ENCODE data around the gene RNF214. TPM values are rescaled to one million over a fixed set of nuclear protein-coding genes. Genes with fewer than 3 reads are reported as not detected.

RNF214 gene
- polyA plus RNA-seq, 1 donor (not counting 4 experiments of a cell fraction or from before 2014, with no cell fraction given): 11.8 TPM

DNA sequence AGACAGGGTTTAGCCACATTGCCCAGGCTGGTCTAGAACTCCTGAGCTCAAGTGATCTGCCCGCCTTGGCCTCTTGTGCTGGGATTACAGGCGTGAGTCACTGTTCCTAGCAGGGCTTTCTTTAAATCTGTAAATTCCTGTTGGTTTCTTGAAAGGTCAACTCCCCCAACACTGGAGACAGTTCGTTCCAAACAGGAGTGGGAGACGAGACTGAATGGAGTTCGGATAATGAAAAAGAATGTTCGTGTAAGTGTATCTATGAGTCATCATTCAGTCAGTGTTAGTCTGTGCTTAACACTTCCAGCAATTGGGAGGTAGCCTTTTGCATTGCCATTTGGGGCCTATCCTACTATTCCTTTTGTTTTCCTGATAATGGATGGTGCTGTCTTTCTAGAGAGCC lies 48.7 kb downstream of the RNF214 start:
- Histone ChIP-seq H3K79me2 (ENCODE audit: control insufficient read depth, insufficient read depth, low read length) (no peaks in the 10 kb centered on the region), H4K20me1 (ENCODE audit: control insufficient read depth, extremely low read depth, insufficient read depth, low read length) (peaks cover 2% of the 10 kb centered on the region), H3K27ac (ENCODE audit: control insufficient read depth, insufficient read depth, low read length) (peak overlapping the region; percentile 70), H3K9ac (ENCODE audit: control insufficient read depth, extremely low read depth, insufficient read depth, low read length) (no peak overlapping the region), H3K9me3 (ENCODE audit: control insufficient read depth, low read depth, low read length) (no peaks in the 10 kb centered on the region), H2AFZ (ENCODE audit: control insufficient read depth, low read length) (peak overlapping the region; percentile 20), H3K4me1 (ENCODE audit: control insufficient read depth, extremely low read depth, insufficient read depth, low read length) (peaks cover 17% of the 10 kb centered on the region), H3K4me2 (ENCODE audit: control insufficient read depth, extremely low read depth, insufficient read depth, low read depth, low read length) (peak overlapping the region; percentile 69), H3K9me1 (ENCODE audit: control insufficient read depth, extremely low read depth, insufficient read depth, low read length) (no peaks in the 10 kb centered on the region), H3K4me3 (ENCODE audit: control insufficient read depth in 2 of 3, extremely low read depth in 1 of 3, insufficient read depth in 2 of 3, low read depth in 1 of 3, low read length in 3 of 3) (peak overlapping the region in 1 of 3 experiments; percentile 11), H3K27me3 (ENCODE audit: control insufficient read depth, extremely low read depth, insufficient read depth, low read length) (no peaks in the 10 kb centered on the region), H3K36me3 (ENCODE audit: control insufficient read depth in 2 of 2, extremely low read depth in 1 of 2, insufficient read depth in 2 of 2, low read length in 2 of 2) (peaks cover 5 to 10% of the 10 kb centered on the region in 2 experiments)
- FAIRE-seq: peak; percentile 88
- dilution Hi-C loops (cut with MboI; ENCODE audit: extremely low pct_ligation_motif_present, low sequenced_read_pairs): no loop called here
- DNase-seq (ENCODE audit: low read depth, low spot score): peak; percentile 56
- no peak for TF ChIP-seq EZH2 (IDR thresholded peaks at IDR 0.05; ENCODE audit: low read length)
- TF ChIP-seq, protein P1, sequence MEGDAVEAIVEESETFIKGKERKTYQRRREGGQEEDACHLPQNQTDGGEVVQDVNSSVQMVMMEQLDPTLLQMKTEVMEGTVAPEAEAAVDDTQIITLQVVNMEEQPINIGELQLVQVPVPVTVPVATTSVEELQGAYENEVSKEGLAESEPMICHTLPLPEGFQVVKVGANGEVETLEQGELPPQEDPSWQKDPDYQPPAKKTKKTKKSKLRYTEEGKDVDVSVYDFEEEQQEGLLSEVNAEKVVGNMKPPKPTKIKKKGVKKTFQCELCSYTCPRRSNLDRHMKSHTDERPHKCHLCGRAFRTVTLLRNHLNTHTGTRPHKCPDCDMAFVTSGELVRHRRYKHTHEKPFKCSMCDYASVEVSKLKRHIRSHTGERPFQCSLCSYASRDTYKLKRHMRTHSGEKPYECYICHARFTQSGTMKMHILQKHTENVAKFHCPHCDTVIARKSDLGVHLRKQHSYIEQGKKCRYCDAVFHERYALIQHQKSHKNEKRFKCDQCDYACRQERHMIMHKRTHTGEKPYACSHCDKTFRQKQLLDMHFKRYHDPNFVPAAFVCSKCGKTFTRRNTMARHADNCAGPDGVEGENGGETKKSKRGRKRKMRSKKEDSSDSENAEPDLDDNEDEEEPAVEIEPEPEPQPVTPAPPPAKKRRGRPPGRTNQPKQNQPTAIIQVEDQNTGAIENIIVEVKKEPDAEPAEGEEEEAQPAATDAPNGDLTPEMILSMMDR (optimal IDR thresholded peaks at IDR 0.05 in 1 of 3, IDR thresholded peaks at IDR 0.05 in 1 of 3, conservative IDR thresholded peaks at IDR 0.05 in 1 of 3; ENCODE audit: extremely low read depth in 1 of 3, insufficient read depth in 2 of 3, low read length in 3 of 3): no peak

DNA sequence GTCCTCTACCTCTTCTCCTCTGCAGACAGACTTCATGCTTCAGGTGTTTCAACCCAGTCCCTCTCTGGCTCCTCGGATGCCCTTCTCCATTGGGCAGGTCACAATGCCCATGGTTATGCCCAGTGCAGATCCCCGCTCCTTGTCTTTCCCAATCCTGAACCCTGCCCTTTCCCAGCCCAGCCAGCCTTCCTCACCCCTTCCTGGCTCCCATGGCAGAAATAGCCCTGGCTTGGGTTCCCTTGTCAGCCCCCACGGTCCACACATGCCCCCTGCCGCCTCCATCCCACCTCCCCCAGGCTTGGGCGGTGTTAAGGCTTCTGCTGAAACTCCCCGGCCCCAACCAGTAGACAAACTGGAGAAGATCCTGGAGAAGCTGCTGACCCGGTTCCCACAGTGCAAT lies 49.4 kb downstream of the RNF214 start:
- Histone ChIP-seq H3K4me1 (ENCODE audit: control insufficient read depth, extremely low read depth, insufficient read depth, low read length) (peaks cover 17% of the 10 kb centered on the region), H3K9me1 (ENCODE audit: control insufficient read depth, extremely low read depth, insufficient read depth, low read length) (no peaks in the 10 kb centered on the region), H3K4me3 (ENCODE audit: control insufficient read depth in 2 of 3, extremely low read depth in 1 of 3, insufficient read depth in 2 of 3, low read depth in 1 of 3, low read length in 3 of 3) (no peak overlapping the region), H3K36me3 (ENCODE audit: control insufficient read depth in 2 of 2, extremely low read depth in 1 of 2, insufficient read depth in 2 of 2, low read length in 2 of 2) (peaks cover 5 to 10% of the 10 kb centered on the region in 2 experiments), H3K27me3 (ENCODE audit: control insufficient read depth, extremely low read depth, insufficient read depth, low read length) (no peaks in the 10 kb centered on the region), H4K20me1 (ENCODE audit: control insufficient read depth, extremely low read depth, insufficient read depth, low read length) (peaks cover 2% of the 10 kb centered on the region), H3K9me3 (ENCODE audit: control insufficient read depth, low read depth, low read length) (no peaks in the 10 kb centered on the region), H3K27ac (ENCODE audit: control insufficient read depth, insufficient read depth, low read length) (no peak overlapping the region), H3K79me2 (ENCODE audit: control insufficient read depth, insufficient read depth, low read length) (no peaks in the 10 kb centered on the region), H3K9ac (ENCODE audit: control insufficient read depth, extremely low read depth, insufficient read depth, low read length) (no peak overlapping the region), H2AFZ (ENCODE audit: control insufficient read depth, low read length) (no peak overlapping the region), H3K4me2 (ENCODE audit: control insufficient read depth, extremely low read depth, insufficient read depth, low read depth, low read length) (peak overlapping the region; percentile 69)
- dilution Hi-C loops (cut with MboI; ENCODE audit: extremely low pct_ligation_motif_present, low sequenced_read_pairs): no loop called here
- FAIRE-seq (no peak), DNase-seq (ENCODE audit: low read depth, low spot score) (no peak)
- TF ChIP-seq, protein P1 (optimal IDR thresholded peaks at IDR 0.05 in 1 of 3, IDR thresholded peaks at IDR 0.05 in 1 of 3, conservative IDR thresholded peaks at IDR 0.05 in 1 of 3; ENCODE audit: extremely low read depth in 1 of 3, insufficient read depth in 2 of 3, low read length in 3 of 3): no peak
- TF ChIP-seq EZH2 (IDR thresholded peaks at IDR 0.05; ENCODE audit: low read length): no peak

Measured in keratinocyte (primary cell).